GM21717 (cell line): ENCODE data around the gene ZEB2.
A peak's percentile ranks its signal among the peaks of the same experiment; 100 is the strongest.

Experiments
- ATAC-seq: cut with Tn5 transposase; IDR thresholded peaks from one replicate; pipeline ENCODE4 v1.9.1; 2021; ENCODE audit warnings: mild to moderate bottlenecking, moderate library complexity; ENCODE audit not compliant: unreplicated experiment

Gene ZEB2

GRCh38 chr2:144496092-144496976 lies 23.6 kb downstream of the ZEB2 start:
- no peak for ATAC-seq

GRCh38 chr2:144495227-144496091 lies 24.5 kb downstream of the ZEB2 start:
- ATAC-seq = no peak

- no peak for ATAC-seq
These were observed 26.7 kb downstream of the ZEB2 start for GRCh38 chr2:144493027-144493809.

GRCh38 chr2:144490857-144491256 lies 29.1 kb downstream of the ZEB2 start:
- no peak for ATAC-seq

GRCh38 chr2:144490017-144490416 lies 29.9 kb downstream of the ZEB2 start:
- ATAC-seq = peak; percentile 61

GRCh38 chr2:144489315-144489916 lies 30.5 kb downstream of the ZEB2 start:
- no peak for ATAC-seq

- no peak for ATAC-seq
These were observed 35.5 kb downstream of the ZEB2 start for GRCh38 chr2:144484201-144484948.

GRCh38 chr2:144481666-144482065 lies 38.3 kb downstream of the ZEB2 start:
- ATAC-seq = no peak

GRCh38 chr2:144481109-144481508 lies 38.8 kb downstream of the ZEB2 start:
- ATAC-seq = no peak

- no peak for ATAC-seq
These were observed 39.6 kb downstream of the ZEB2 start for GRCh38 chr2:144480285-144480684.

GRCh38 chr2:144479659-144480058 lies 40.3 kb downstream of the ZEB2 start:
- ATAC-seq = no peak

- no peak for ATAC-seq
These were observed 40.8 kb downstream of the ZEB2 start for GRCh38 chr2:144479138-144479537.

- no peak for ATAC-seq
These were observed 42.0 kb downstream of the ZEB2 start for GRCh38 chr2:144477957-144478311.

GRCh38 chr2:144477281-144477956 lies 42.5 kb downstream of the ZEB2 start:
- ATAC-seq = no peak

- no peak for ATAC-seq
These were observed 43.2 kb downstream of the ZEB2 start for GRCh38 chr2:144476682-144477081.

- ATAC-seq = no peak
These were observed 44.2 kb downstream of the ZEB2 start for GRCh38 chr2:144475569-144476275.

GRCh38 chr2:144475044-144475443 lies 44.9 kb downstream of the ZEB2 start:
- ATAC-seq = no peak

GRCh38 chr2:144474017-144474416 lies 45.9 kb downstream of the ZEB2 start:
- ATAC-seq = no peak

GRCh38 chr2:144472911-144473310 lies 47.0 kb downstream of the ZEB2 start:
- ATAC-seq = no peak
